Neuronal stem cell (in vitro differentiated cells): Measurements from ENCODE around the gene SH2D6. TPM values are rescaled to one million over a fixed set of nuclear protein-coding genes. Genes with fewer than 3 reads are reported as not detected.

Experiments used
- DNase-seq: peaks from one replicate; pipeline ENCODE4 v3.0.0-alpha.2; 2013; ENCODE audit warnings: low spot score
- H2AFZ ChIP-seq: one replicate; pipeline ENCODE4 v1.6.1; 2013; ENCODE audit warnings: mild to moderate bottlenecking, low read length, inconsistent platforms
- H2AK5ac ChIP-seq: 2 replicates; pipeline ENCODE4 v1.6.1; 2013; ENCODE audit warnings: low read depth, mild to moderate bottlenecking, inconsistent platforms, low read length, moderate library complexity, mixed read lengths
- H2BK120ac ChIP-seq: 2 replicates; pipeline ENCODE4 v1.6.1; 2013; ENCODE audit warnings: low read depth, mild to moderate bottlenecking, inconsistent platforms, low read length, moderate library complexity, mixed read lengths
- H2BK12ac ChIP-seq: one replicate; pipeline ENCODE4 v1.6.1; 2013; ENCODE audit warnings: low read length, inconsistent platforms
- H2BK15ac ChIP-seq: 2 replicates; pipeline ENCODE4 v1.6.1; 2013; ENCODE audit warnings: mild to moderate bottlenecking, low read length, inconsistent platforms, mixed read lengths
- H2BK5ac ChIP-seq: one replicate; pipeline ENCODE4 v1.6.1; 2013; ENCODE audit warnings: inconsistent platforms, mild to moderate bottlenecking, low read length, moderate library complexity
- H3K14ac ChIP-seq: one replicate; pipeline ENCODE4 v1.6.1; 2013; ENCODE audit warnings: low read length, inconsistent platforms
- H3K18ac ChIP-seq: 2 replicates; pipeline ENCODE4 v1.6.1; 2013; ENCODE audit warnings: low read length, inconsistent platforms
- H3K23ac ChIP-seq: 2 replicates; pipeline ENCODE4 v1.6.1; 2013; ENCODE audit warnings: low read depth, mild to moderate bottlenecking, mixed read lengths, low read length, inconsistent platforms; ENCODE audit not compliant: poor library complexity
- H3K27ac ChIP-seq: replicated peaks from 3 replicates; pipeline ENCODE4 v1.5.1; 2013; ENCODE audit warnings: low read length, inconsistent platforms
- H3K27me3 ChIP-seq, 3 experiments: 2 replicates each; pipeline ENCODE4 v1.6.1; 2013; ENCODE audit warnings: low read length in 3 of 3, mild to moderate bottlenecking in 2 of 3, inconsistent platforms in 1 of 3, low read depth in 1 of 3, mixed read lengths in 1 of 3, moderate library complexity in 1 of 3; ENCODE audit not compliant: control insufficient read depth in 3 of 3, insufficient read depth in 3 of 3
- H3K36me3 ChIP-seq, 2 donors: replicated peaks in 1 of 2; 2 replicates each; pipeline ENCODE4 v1.6.1; 2013; ENCODE audit warnings: low read length in 2 of 2; ENCODE audit not compliant: control insufficient read depth in 2 of 2, insufficient read depth in 2 of 2
- H3K4ac ChIP-seq: 2 replicates; pipeline ENCODE4 v1.6.1; 2013; ENCODE audit warnings: inconsistent platforms, mild to moderate bottlenecking, low read length, moderate library complexity
- H3K4me1 ChIP-seq, 2 donors: 1 replicate in 1 of 2; 2 replicates in 1 of 2; pipeline ENCODE4 v1.6.1; 2013; ENCODE audit warnings: low read length in 2 of 2, low read depth in 1 of 2; ENCODE audit not compliant: control insufficient read depth in 2 of 2, insufficient read depth in 1 of 2
- H3K4me2 ChIP-seq: one replicate; pipeline ENCODE4 v1.6.1; 2013; ENCODE audit warnings: mild to moderate bottlenecking, low read length, inconsistent platforms; ENCODE audit not compliant: insufficient read depth, poor library complexity, severe bottlenecking
- H3K4me3 ChIP-seq, 2 donors: 2 replicates each; pipeline ENCODE4 v1.5.1; 2013; ENCODE audit warnings: low read length in 2 of 2, mild to moderate bottlenecking in 2 of 2, inconsistent platforms in 1 of 2, moderate library complexity in 1 of 2
- H3K79me1 ChIP-seq: one replicate; pipeline ENCODE4 v1.6.1; 2013; ENCODE audit warnings: low read depth, mild to moderate bottlenecking, inconsistent platforms, low read length, moderate library complexity
- H3K9ac ChIP-seq: one replicate; pipeline ENCODE4 v1.6.1; 2013; ENCODE audit warnings: mild to moderate bottlenecking, low read depth, low read length, inconsistent platforms; ENCODE audit not compliant: poor library complexity
- H3K9me3 ChIP-seq, 2 donors: replicated peaks in 1 of 2; 2 replicates each; pipeline versions ENCODE3 to v1.6.1; 2013; ENCODE audit warnings: low read length in 2 of 2, mild to moderate bottlenecking in 2 of 2, inconsistent platforms in 1 of 2, low read depth in 1 of 2, mixed read lengths in 1 of 2, moderate library complexity in 1 of 2; ENCODE audit not compliant: control insufficient read depth in 2 of 2, insufficient read depth in 1 of 2
- H4K8ac ChIP-seq: one replicate; pipeline ENCODE4 v1.6.1; 2013; ENCODE audit warnings: low read depth, mild to moderate bottlenecking, inconsistent platforms, low read length, moderate library complexity
- H4K91ac ChIP-seq: one replicate; pipeline ENCODE4 v1.6.1; 2013; ENCODE audit warnings: low read length, low read depth, mild to moderate bottlenecking, inconsistent platforms; ENCODE audit not compliant: poor library complexity
- WGBS, 2 donors: extraction: QIAGEN DNeasy Blood & Tissue Kit; methylation state at CpG; one replicate each; pipeline ENCODE4 v1.1.7; 2013; ENCODE audit warnings: missing lambda C conversion rate in 2 of 2, mixed read lengths in 1 of 2; ENCODE audit not compliant: insufficient read length in 2 of 2, insufficient replicate concordance in 1 of 2; ENCODE audit errors: extremely low coverage in 2 of 2; 5-methylcytosine and 5-hydroxymethylcytosine counted together
- polyA plus RNA-seq, 2 experiments: library from polyadenylated mRNA; stranded (reverse); fragments of 200-250 nt; gene quantifications; one replicate each; pipeline ENCODE4 v1.2.3, GENCODE V29; 2013

SH2D6 gene
- polyA plus RNA-seq (2013, experiment 1 of 2), result 0.15 TPM
- polyA plus RNA-seq (2013, experiment 2 of 2), result 0.15 TPM

DNA sequence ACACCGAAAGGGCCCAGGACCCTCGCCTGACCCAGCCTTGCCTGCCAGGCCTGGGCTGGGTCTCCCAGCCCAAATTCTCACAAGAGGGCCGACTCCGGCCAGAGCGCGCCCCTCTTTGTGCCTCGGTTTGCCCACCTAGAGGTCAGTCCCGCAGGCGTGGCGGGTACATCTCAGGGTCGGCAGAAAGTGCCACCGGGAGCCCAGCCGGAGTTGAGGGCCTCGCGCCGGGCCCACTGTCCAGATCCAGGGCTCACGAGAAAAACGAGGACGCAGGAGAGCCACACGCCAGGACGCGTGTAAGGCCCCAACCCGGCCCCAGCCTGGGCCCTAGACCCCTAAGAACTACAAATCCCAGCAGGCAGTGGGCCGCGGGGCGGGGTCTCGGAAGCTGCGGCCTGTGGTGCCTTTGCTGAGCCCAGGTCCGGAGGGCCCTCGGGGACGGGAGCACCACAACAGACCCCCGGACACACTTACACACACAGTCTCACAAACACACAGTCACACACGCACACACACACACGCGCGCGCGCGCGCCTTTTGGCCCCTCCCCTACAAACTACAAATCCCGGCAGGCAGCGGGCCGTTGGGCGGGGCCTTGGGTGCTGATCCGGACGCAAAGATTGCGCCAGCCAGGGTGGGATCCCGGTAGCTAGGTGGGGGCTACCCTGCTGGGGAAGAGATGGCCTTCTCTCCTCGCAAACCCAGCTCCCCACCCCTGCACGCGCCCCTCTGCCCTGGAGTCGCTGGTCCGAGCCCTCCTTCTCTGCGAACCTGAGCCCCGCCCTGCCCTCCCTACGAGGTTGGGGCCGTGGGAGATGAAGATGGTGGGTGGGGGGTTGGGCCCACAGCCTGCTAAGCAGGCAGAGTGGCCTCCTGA lies at the start of gene SH2D6:
Gene SH2D6 (plus strand): TSS at position 583 of the 877 bp plus-strand sequence. CDS start 10,752 bp downstream, outside the sequence.
- H2BK12ac ChIP-seq, result no peak within 1 kb of the TSS
- peaks cover 0 to 23% (median 6%) of the 10 kb centered on the region in 3 experiments for H3K27me3 ChIP-seq
- peak within 1 kb of the TSS; percentile 91 for H3K4ac ChIP-seq
- H4K8ac ChIP-seq, result peak within 1 kb of the TSS; percentile 99
- H3K4me1 ChIP-seq, result peaks cover 11 to 13% of the 10 kb centered on the region in 2 donors
- no peaks in the 10 kb centered on the region for H3K79me1 ChIP-seq
- H2BK5ac ChIP-seq, result peak within 1 kb of the TSS; percentile 91
- DNase-seq, result peak; percentile 73
- H3K23ac ChIP-seq, result peak within 1 kb of the TSS; percentile 87
- no peaks in the 10 kb centered on the region for H3K36me3 ChIP-seq
- peak within 1 kb of the TSS; percentile 88 for H3K4me2 ChIP-seq
- H2AFZ ChIP-seq, result peak within 1 kb of the TSS; percentile 91
- H3K9ac ChIP-seq, result peak within 1 kb of the TSS; percentile 88
- peak within 1 kb of the TSS; percentile 74 for H3K27ac ChIP-seq
- H2AK5ac ChIP-seq, result peak within 1 kb of the TSS; percentile 89
- peak within 1 kb of the TSS; percentile 43 for H3K14ac ChIP-seq
- peak within 1 kb of the TSS; percentile 67 for H4K91ac ChIP-seq
- H3K18ac ChIP-seq, result peak within 1 kb of the TSS; percentile 98
- peak within 1 kb of the TSS; percentile 58 to 87 for H3K4me3 ChIP-seq
- H3K9me3 ChIP-seq, result no peaks in the 10 kb centered on the region
- H2BK120ac ChIP-seq, result peak within 1 kb of the TSS; percentile 63
- peak within 1 kb of the TSS; percentile 90 for H2BK15ac ChIP-seq
- WGBS, 2 donors, result no CpG with 5 or more reads among the region's 57 CpGs

DNA sequence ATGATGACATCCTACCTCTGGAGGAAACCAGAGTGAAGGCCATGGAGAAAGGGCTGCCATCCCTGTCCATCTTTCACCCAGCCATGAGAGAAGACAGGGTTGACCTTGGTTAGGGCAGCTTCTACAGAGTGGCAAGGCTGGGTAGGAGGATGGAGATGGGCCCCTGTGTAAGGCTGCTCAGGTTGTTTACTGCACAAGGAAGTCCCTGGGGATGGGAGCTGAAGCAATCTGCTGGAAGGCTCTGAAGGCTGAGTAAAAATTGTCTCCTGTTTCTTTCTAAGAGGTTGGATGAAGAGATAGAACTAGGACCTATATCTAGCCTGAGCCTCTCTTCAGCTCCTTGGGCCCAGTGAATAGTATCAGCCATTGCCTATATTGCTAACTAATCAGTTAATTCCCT lies 49.6 kb upstream of the SH2D6 start:
- DNase-seq, result no peak
- Histone ChIP-seq H4K91ac (no peak overlapping the region), H2BK5ac (no peak overlapping the region), H3K9ac (no peak overlapping the region), H2AFZ (no peak overlapping the region), H2BK12ac (no peak overlapping the region), H3K18ac (no peak overlapping the region), H3K4me1 (no peaks in the 10 kb centered on the region), H3K27me3 (no peaks in the 10 kb centered on the region), H3K36me3 (peaks cover 0 to 5% of the 10 kb centered on the region in 2 donors), H2BK15ac (no peak overlapping the region), H3K9me3 (no peaks in the 10 kb centered on the region), H3K4me3 (no peak overlapping the region), H3K4ac (no peak overlapping the region), H3K79me1 (no peaks in the 10 kb centered on the region), H3K4me2 (no peak overlapping the region), H2BK120ac (no peak overlapping the region), H3K27ac (no peak overlapping the region), H4K8ac (peak overlapping the region; percentile 24), H3K23ac (no peak overlapping the region), H2AK5ac (no peak overlapping the region), H3K14ac (no peak overlapping the region)

DNA sequence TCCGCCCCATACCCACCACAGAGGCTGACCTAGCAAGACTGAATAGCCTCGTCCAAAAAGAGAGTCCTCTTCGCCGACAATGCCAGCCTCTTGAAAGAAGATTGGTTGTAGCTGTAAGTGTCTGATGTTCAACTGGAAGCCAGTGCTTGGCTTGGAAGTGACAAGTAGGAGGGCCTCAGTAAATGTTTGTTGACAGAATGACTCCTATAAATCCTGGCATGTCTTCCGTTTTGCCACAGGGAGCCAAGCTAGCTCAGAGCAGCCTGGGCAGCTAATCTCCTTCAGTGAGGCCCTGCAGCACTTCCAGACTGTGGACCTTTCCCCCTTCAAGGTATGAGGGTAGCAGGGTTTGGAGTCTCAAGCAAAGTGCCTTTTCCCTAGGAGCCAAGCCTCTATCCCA lies 49.0 kb upstream of the SH2D6 start:
- Histone ChIP-seq H3K23ac (no peak overlapping the region), H3K9ac (no peak overlapping the region), H3K4me3 (no peak overlapping the region), H3K36me3 (peaks cover 0 to 5% of the 10 kb centered on the region in 2 donors), H2BK15ac (no peak overlapping the region), H3K4me1 (no peaks in the 10 kb centered on the region), H2AK5ac (no peak overlapping the region), H2BK12ac (no peak overlapping the region), H3K27me3 (no peaks in the 10 kb centered on the region), H3K4ac (no peak overlapping the region), H3K4me2 (no peak overlapping the region), H2BK5ac (no peak overlapping the region), H3K79me1 (no peaks in the 10 kb centered on the region), H3K9me3 (no peaks in the 10 kb centered on the region), H3K27ac (no peak overlapping the region), H4K8ac (no peak overlapping the region), H4K91ac (no peak overlapping the region), H3K14ac (no peak overlapping the region), H3K18ac (no peak overlapping the region), H2BK120ac (no peak overlapping the region), H2AFZ (no peak overlapping the region)
- DNase-seq, result no peak
- no CpG with 5 or more reads among the region's 5 CpGs for WGBS, 2 donors

DNA sequence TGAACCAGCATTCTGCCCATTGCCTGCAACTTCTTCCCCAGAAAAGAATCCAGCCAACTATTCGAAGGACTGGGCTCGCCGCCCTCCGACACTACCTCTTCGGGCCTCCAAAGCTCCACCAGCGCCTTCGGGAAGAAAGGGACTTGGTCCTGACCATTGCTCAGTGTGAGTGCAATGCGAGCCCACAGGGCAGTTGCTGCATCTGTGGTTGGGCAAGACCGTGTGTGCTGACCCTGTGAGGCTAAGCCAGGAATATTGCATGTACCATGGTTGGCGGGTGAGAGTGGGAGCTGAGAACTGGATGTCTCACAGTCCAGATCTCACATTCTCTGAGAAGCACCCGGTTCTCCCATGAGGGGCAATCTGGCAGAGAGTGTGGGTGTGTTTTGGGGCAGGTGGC lies 47.5 kb upstream of the SH2D6 start:
- Histone ChIP-seq H3K14ac (peak overlapping the region; percentile 75), H3K18ac (no peak overlapping the region), H3K4me3 (peak overlapping the region in 1 of 2 donors; percentile 67), H3K36me3 (peaks cover 0 to 5% of the 10 kb centered on the region in 2 donors), H4K8ac (no peak overlapping the region), H3K9me3 (no peaks in the 10 kb centered on the region), H2BK15ac (no peak overlapping the region), H3K4me2 (no peak overlapping the region), H3K27ac (no peak overlapping the region), H3K79me1 (no peaks in the 10 kb centered on the region), H4K91ac (no peak overlapping the region), H3K27me3 (no peaks in the 10 kb centered on the region), H3K4me1 (no peaks in the 10 kb centered on the region), H2BK12ac (no peak overlapping the region), H3K9ac (no peak overlapping the region), H3K4ac (no peak overlapping the region), H3K23ac (no peak overlapping the region), H2AFZ (no peak overlapping the region), H2BK5ac (peak overlapping the region; percentile 60), H2AK5ac (no peak overlapping the region), H2BK120ac (no peak overlapping the region)
- DNase-seq, result no peak
- WGBS, 2 donors, result no CpG with 5 or more reads among the region's 11 CpGs
